Measurements from ENCODE around the gene MOGAT3.

DNA sequence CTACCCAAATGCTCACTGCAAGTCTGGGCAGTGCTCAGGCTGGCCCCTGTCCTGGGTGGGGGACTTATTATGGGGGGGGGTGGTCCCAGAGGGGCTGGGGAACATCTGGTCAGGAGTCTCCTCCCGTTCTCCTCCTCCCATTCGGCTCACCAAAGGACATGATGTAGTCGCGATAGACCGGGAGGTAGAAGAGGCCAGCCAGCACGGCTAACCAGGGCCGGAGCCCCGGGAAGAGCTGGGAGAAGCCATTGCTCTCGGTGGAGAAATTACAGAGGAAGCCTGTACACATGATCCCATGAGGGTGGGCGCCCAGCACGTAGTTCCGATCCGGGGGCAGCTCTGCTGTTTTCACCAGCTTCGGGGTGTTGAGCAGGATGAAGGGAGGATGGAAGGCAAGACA is 2.4 kb downstream of the MOGAT3 start:
- no peak for TF ChIP-seq CREM (IDR thresholded peaks at IDR 0.05; ENCODE audit: low read depth)
- TF ChIP-seq BHLHE40 (IDR thresholded peaks at IDR 0.05; ENCODE audit: low read length): no peak
- TF ChIP-seq SLC30A9 (CRISPR knock-in tag; IDR thresholded peaks at IDR 0.05): no peak
- no peak for TF ChIP-seq RBFOX2 (IDR thresholded peaks at IDR 0.05; ENCODE audit: low read depth, low read length)

All from K562 (cell line).